ENCODE results near the gene FAM3B.

Gene FAM3B

DNA sequence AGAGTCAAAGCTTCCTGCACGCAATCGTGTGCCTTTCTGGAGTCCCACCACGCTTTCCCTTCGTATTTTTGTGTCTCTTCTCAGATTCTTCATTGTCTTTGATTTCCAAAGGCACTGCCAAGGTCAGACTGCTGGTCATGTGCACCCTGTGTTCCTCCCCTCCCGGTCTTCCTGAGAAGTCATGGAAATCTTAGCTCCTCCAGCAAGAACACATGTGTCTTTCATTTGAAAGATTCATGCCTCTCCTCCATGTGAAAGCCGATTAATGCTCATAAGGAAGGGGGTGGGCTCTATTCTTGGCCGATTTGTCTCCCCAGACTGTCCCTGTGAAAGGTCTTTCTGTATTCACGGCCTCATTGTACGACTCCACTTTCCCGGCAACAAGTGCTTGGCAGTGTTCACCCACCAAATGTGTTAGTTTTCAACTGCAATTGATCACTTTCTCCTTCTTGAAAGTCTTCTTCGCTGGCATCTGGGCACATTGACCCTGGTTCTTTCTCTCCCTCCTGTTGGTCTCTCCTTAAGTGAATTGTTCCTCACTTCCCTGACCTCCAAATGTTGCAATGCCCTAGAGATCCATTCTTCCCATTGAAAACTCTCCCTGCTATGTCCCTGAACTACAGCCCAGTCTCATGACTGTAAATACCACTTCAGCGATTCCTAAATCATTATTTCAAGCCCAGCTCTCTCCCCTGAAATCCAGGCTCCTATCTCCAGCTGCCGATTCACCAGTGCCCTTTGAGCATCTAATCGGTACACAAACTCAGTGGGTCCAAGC, 70.6 kb downstream of the FAM3B start:
- H3K4me3 ChIP-seq (ENCODE audit: low read length) = no peak overlapping the region
- DNase-seq (ENCODE audit: low read depth) = no peak
- TF ChIP-seq, protein P1, sequence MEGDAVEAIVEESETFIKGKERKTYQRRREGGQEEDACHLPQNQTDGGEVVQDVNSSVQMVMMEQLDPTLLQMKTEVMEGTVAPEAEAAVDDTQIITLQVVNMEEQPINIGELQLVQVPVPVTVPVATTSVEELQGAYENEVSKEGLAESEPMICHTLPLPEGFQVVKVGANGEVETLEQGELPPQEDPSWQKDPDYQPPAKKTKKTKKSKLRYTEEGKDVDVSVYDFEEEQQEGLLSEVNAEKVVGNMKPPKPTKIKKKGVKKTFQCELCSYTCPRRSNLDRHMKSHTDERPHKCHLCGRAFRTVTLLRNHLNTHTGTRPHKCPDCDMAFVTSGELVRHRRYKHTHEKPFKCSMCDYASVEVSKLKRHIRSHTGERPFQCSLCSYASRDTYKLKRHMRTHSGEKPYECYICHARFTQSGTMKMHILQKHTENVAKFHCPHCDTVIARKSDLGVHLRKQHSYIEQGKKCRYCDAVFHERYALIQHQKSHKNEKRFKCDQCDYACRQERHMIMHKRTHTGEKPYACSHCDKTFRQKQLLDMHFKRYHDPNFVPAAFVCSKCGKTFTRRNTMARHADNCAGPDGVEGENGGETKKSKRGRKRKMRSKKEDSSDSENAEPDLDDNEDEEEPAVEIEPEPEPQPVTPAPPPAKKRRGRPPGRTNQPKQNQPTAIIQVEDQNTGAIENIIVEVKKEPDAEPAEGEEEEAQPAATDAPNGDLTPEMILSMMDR (conservative IDR thresholded peaks at IDR 0.05; ENCODE audit: low read length) = no peak

DNA sequence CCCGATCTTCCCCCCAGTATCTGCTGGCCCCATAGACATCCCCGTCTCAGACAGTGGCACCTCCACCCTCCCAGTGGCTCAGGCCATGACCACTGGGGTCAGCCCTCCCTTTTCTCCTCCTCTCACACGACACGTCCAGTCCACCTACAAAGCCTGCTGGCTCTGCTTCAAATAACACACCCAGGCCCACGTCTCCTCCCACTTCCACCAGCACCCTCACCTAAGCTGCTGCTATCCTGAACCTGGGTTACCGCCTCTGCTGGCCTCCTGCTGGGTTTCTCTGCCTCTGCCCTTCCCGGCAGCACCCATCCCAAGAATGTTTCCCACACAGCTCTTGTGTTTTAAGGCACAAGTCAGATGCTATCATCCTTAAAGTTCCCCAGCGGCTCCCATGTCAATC, 71.2 kb downstream of the FAM3B start:
- no peak overlapping the region for H3K4me3 ChIP-seq (ENCODE audit: low read length)
- TF ChIP-seq, protein P1 (conservative IDR thresholded peaks at IDR 0.05; ENCODE audit: low read length) = no peak
- no peak for DNase-seq (ENCODE audit: low read depth)

DNA sequence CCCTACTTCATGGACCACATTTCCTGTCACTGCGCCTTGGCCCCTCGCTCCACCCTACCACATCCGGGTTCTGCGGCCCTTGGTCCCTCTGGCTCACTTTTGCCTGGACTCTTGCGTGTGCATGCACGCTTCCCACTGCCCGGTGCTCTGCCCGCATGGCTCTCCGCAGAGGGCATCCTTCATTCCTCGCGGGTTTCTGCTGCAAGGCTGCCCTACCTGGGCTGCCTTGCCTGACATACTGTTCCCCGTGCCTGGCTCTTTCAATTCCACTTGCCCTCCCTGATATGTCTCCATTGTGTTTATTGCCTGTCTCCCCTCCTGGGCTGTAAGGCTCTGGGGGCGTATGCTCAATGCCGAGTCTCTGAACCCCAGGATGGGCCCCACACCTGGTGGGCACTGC, 71.7 kb downstream of the FAM3B start:
- TF ChIP-seq, protein P1 (conservative IDR thresholded peaks at IDR 0.05; ENCODE audit: low read length) = no peak
- H3K4me3 ChIP-seq (ENCODE audit: low read length) = no peak overlapping the region
- DNase-seq (ENCODE audit: low read depth) = no peak

DNA sequence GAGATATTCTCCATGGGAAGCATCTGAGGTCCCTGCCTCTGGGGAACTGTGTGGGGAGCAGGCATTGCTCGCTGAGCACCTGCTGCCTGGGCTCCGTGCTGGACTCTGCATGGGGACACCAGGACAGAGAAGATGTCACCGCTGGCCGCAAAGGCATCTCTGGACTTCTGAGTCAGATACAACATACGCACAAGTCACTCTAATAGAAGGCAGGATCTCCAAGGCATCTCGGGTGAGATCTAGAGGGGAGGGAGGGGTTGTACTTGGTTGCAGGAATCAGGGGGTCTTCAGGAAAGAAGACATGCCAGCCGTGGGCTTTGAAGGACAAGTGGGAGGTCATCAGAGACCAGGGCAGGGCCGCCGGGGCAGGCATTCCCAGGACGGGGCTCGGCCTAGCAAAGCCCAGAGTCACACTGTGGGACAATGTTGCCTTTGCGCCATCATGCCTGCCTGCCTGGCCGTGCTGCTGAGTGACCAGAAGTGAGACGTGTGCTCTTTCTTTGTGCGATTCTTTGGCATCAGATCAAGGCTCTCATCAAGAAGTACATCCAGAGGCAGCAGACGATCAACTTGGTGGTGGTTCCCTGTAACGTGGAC, 73.5 kb downstream of the FAM3B start:
- TF ChIP-seq, protein P1 (conservative IDR thresholded peaks at IDR 0.05; ENCODE audit: low read length) = no peak
- no peak for DNase-seq (ENCODE audit: low read depth)
- no peak overlapping the region for H3K4me3 ChIP-seq (ENCODE audit: low read length)

DNA sequence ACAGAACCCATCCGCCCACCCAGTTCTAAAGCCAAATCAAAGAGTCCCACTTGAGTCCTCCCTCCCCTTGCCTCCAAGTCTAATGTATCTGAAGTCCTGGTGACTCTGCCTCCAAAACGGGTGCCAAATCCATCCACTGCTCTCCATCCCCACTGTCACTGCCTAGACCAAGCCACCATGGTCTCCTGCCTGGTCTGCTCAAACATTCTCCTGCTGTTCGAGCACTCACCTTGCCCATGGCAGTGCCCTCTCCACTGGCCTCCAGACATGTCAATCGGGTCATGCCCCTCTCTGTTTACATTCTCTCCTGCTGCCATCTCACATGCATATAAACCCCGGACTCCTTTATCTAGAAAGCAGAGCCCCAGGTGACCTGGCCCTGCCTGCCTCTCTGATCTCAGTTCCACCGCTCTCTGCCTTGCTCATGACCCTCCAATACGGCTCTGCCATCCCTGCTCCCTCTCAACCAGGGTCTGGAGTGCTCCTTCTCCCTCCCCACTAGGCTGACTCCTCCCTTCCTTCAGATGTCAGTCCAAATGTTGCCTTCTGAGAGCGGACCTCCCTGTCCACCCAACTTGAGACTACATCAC, 77.4 kb downstream of the FAM3B start:
- no peak for DNase-seq (ENCODE audit: low read depth)
- TF ChIP-seq, protein P1 (conservative IDR thresholded peaks at IDR 0.05; ENCODE audit: low read length) = no peak
- no peak overlapping the region for H3K4me3 ChIP-seq (ENCODE audit: low read length)

DNA sequence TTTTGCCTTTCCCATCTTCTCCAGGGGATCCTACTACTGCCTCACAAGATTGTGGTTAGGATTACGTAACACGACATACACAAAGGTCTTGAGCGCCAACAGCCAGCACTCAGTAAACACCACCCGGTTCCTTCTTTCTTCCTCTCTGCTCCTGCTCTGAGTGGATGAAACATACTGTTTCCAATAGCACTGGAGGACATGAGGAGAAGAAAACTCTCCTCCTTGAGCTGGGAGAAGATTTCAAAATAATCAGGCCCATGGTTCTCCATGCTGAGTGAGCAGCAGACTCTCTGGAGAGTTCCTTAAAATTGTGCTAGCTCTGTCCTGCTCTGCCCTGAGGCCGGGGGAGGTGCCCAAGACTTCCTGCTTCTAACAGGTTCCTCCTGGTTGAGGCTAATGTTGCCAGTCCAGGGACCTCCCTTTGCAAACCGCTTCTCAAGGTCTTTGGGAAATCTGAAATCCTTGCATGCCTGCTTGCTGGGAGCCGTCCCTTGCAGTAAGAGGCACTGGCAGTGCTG, 80.0 kb downstream of the FAM3B start:
- no peak for DNase-seq (ENCODE audit: low read depth)
- H3K4me3 ChIP-seq (ENCODE audit: low read length) = no peak overlapping the region
- TF ChIP-seq, protein P1 (conservative IDR thresholded peaks at IDR 0.05; ENCODE audit: low read length) = no peak
